IPS-15b (cell line): ENCODE measurements around the gene MFN2.
"Not testable (repeated sequence)": the region's sequence is repeated elsewhere in the genome, so short reads cannot be mapped to it uniquely, and the experiment has no call there.

Experiments
- H3K27me3 ChIP-seq: one replicate; pipeline ENCODE4 v1.6.1; 2013; ENCODE audit warnings: low read length; ENCODE audit not compliant: control insufficient read depth, insufficient read depth
- H3K36me3 ChIP-seq: one replicate; pipeline ENCODE4 v1.6.1; 2013; ENCODE audit warnings: low read length; ENCODE audit not compliant: control insufficient read depth, insufficient read depth
- H3K4me1 ChIP-seq: one replicate; pipeline ENCODE4 v1.6.1; 2013; ENCODE audit warnings: mild to moderate bottlenecking, low read length; ENCODE audit not compliant: control insufficient read depth, insufficient read depth
- H3K4me3 ChIP-seq: one replicate; pipeline ENCODE4 v1.5.1; 2013; ENCODE audit warnings: low read depth, low read length
- H3K9ac ChIP-seq: one replicate; pipeline ENCODE4 v1.6.1; 2013; ENCODE audit warnings: low read depth, mild to moderate bottlenecking, low read length
- H3K9me3 ChIP-seq: one replicate; pipeline ENCODE4 v1.6.1; 2013; ENCODE audit warnings: mild to moderate bottlenecking, low read length; ENCODE audit not compliant: control insufficient read depth, insufficient read depth

The MFN2 gene

DNA sequence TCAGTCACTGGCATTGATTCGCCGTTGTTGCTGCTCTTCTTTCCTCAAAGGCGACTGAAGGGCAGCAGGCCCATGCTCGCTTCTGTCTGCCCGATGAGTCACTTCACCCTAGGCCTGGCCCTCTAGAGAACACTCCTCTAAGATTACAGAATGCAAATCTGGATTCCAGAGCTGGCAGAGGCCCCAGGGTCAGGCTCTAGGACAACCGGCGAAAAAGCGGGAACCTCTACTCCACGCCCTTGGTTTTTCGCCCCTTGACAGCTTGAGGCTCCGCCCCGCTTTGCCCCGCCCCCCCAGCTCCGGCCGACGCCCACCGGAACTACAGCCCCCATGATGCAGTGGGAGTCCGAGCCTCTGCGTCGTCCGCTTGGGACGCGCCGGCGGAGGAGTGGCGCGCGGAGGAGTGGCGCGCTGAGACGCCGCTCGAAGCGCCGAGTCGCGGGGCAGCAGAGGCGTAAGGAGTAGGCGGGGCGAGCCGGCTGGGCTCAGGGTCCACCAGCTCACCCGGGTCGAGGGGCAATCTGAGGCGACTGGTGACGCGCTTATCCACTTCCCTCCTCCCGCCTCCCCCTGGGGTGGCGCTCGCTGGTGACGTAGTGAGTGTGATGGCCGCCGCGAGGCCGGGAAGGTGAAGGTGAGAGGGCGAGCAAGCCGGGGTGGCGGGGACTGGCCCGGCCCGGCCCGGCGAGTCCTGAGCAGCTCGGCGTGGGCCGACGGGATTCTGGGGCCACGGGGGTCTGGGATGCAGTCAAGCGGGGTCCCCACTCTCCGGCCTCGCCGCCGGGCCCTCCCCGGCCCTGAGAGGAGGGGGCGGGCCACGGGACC lies at the start of gene MFN2:
TSS of gene MFN2 (plus strand) at position 594 of the 825 bp plus-strand sequence. CDS start 8,725 bp downstream, outside the sequence.
- Histone ChIP-seq H3K4me1 (peaks cover 6% of the 10 kb centered on the region), H3K27me3 (no peaks in the 10 kb centered on the region), H3K36me3 (peaks cover 25% of the 10 kb centered on the region), H3K9me3 (no peaks in the 10 kb centered on the region), H3K9ac (peak within 1 kb of the TSS; percentile 54), H3K4me3 (peak within 1 kb of the TSS; percentile 76)

DNA sequence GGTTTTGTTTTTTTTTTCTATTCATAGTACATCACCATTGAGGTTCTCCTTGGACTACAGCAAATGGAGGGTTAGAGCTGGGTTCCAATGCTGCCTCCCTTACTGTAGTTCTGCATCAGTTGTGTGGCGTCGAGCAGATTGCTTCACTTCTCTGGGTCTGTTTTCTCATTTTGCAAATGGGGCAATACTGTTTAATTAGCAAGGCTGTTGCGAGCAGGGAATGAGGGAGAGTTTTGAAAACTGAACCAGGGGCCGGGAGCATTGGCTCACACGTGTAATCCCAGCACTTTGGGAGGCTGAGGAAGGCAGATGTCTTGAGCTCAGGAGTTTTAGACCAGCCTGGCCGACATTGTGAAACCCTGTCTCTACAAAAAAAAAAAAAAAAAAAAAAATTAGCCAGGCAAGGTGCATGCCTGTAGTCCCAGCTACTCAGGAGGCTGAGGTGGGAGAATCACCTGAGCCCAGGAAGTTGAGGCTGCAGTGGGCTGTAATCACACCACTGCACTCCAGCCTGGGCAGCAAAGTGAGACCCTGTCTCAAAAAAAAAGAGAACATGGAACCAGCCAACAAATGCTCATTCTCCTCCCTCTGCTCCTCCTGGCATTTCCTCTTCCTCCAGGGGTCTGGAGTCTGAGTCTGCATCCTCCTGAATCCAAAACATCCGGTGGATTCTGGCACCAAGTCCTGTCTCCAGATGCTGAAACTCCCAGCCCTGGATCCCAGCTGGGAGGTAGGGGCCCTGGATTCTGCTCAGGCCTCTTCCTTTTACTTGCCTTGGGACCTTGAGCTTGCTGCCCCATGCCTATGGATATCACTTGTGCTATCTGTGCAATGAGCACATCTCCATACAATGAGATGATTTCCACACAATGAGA lies 49.4 kb upstream of the MFN2 start:
- no peaks in the 10 kb centered on the region for H3K9me3 ChIP-seq
- no peak overlapping the region for H3K9ac ChIP-seq
- no peaks in the 10 kb centered on the region for H3K4me1 ChIP-seq
- H3K27me3 ChIP-seq: no peaks in the 10 kb centered on the region
- H3K4me3 ChIP-seq: no peak overlapping the region
- no peaks in the 10 kb centered on the region for H3K36me3 ChIP-seq

DNA sequence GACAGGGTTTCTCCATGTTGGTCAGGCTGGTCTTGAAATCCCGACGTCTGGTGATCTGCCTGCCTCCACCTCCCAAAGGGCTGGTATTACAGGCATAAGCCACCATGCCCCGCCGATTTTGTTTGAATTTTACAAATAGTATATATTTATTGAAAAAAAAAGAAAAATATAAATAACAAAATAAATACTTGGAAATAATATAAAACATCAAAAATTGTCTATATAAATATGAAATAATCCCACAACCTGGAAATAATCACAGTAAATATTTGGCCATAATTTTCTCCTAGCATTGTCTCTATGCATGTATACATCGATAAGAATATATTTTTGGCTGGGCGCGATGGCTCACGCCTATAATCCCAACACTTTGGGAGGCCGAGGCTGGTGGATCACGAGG lies 48.4 kb upstream of the MFN2 start:
- H3K27me3 ChIP-seq: no peaks in the 10 kb centered on the region
- no peak overlapping the region for H3K4me3 ChIP-seq
- H3K9me3 ChIP-seq: no peaks in the 10 kb centered on the region
- H3K4me1 ChIP-seq: no peaks in the 10 kb centered on the region
- no peaks in the 10 kb centered on the region for H3K36me3 ChIP-seq
- H3K9ac ChIP-seq: no peak overlapping the region

DNA sequence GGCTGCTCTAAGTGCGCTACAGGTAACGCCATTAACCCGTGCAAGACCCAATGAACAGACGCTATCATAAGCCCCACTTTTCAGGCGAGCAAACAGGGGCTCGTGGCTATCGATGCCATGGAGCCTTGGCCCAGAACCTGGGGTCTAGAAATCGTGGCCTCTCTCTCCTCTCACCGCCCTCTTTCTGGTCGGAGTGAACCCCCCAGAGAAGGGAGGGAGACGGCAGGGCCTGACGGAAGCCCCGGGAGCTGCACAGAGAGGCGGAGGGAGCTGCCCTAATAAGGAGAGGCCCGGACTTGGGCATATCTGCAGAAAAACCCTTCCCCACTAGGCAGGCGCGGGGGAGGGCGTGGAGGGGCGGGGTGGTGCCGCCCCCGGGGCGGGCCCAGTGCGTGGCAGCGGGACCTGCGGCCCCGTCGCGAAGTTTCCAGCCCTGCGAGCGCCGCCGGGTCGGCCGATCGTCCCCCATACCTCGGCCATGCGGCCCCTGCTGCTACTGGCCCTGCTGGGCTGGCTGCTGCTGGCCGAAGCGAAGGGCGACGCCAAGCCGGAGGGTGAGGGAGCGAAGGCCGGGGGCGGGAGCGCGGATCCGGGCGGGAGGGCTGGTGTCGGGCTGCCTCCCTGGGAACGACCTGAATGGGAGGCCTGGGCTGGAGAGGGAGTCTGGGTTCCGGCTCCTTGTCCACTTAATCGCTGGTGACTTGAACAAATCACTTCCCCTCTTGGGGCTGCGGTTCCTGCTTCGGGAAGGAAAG lies 45.8 kb upstream of the MFN2 start, which contains the start of gene PLOD1:
TSS of gene PLOD1 (plus strand) at position 416 of the 755 bp plus-strand sequence. CDS start at position 479, 63 bp downstream.
- peak within 1 kb of the TSS; percentile 64 for H3K4me3 ChIP-seq
- no peaks in the 10 kb centered on the region for H3K27me3 ChIP-seq
- H3K4me1 ChIP-seq: no peaks in the 10 kb centered on the region

DNA sequence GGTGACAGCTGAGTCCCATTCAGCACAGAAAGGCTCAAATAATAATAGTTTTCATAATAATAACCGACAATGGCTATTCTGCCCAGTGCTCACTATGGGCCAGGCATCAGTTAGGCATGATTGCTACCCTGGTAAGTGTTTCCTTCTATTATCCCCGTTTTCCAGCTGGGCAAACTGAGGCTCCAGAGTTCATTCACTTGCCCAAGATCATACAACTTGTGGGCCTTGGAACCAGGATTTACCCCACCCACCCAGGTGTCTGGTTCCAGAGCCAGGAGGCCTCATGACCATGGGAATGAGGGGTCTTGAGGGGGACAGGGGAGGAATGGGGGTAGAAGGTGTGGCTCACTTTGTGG lies 45.2 kb upstream of the MFN2 start:
- peak overlapping the region; percentile 64 for H3K4me3 ChIP-seq
- no peaks in the 10 kb centered on the region for H3K36me3 ChIP-seq
- H3K4me1 ChIP-seq: no peaks in the 10 kb centered on the region
- peak overlapping the region; percentile 84 for H3K9ac ChIP-seq
- no peaks in the 10 kb centered on the region for H3K27me3 ChIP-seq
- no peaks in the 10 kb centered on the region for H3K9me3 ChIP-seq

More for the DNA sequence above, 45.8 kb upstream of the MFN2 start, which contains the start of gene PLOD1:
- Histone ChIP-seq H3K9ac (peak within 1 kb of the TSS; percentile 84), H3K36me3 (no peaks in the 10 kb centered on the region), H3K9me3 (no peaks in the 10 kb centered on the region)

DNA sequence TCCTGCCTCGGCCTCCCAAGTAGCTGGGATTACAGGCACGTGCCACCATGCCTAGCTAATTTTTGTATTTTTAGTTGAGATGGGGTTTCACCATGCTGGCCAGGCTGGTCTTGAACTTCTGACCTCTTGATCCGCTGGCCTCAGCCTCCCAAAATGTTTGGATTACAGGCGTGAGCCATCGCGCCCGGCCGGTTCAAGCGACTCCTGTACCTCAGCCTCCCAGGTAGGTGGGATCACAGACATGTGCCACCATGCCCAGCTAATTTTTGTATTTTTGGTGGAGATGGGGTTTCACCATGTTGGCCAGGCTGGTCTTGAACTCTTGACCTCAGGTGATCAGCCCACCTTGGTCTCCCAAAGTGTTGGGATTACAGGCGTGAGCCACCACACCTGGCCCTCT lies 44.5 kb upstream of the MFN2 start:
- H3K4me1 ChIP-seq, H3K4me3 ChIP-seq, H3K36me3 ChIP-seq, H3K9me3 ChIP-seq, H3K27me3 ChIP-seq, H3K9ac ChIP-seq: not testable (repeated sequence)

DNA sequence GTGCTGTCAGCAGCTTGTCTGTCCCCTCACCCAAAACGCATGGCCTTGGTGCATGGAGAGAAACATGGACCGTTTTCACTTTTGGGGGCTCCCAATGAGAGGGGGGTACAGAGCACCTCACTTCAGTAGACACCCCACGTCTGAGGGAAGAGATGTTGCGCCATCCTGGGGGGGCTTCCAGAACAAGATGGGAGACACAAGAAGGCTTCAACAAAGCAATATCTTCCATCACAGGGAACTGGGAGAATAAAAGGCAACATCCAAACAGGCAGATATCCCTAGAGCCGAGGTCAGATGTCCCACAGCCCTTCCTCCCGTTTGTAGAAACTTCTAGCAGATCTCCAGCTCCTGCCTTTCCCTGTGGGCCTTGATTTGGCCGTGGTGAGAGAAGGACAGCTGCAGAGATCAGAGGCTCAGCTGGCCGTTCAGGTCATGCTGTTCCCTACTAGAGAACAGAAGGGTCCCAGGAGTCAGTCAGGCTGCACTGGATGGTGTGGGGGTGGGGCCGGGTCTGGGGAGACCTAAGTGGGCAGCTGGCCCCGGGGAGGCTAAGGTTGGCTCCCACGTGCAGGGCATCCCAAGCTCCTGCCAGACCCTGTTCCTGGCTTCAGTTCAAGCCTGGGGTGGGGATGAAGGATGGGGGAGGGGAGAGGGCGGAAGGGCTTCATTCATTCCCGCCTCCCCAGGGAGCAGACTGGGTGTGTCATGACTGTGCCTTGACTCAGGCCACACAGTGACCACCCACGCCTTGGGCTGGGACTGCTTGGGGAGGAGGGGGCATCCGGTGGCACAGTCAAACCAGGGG lies 41.3 kb upstream of the MFN2 start:
- Histone ChIP-seq H3K4me3 (no peak overlapping the region), H3K27me3 (no peaks in the 10 kb centered on the region), H3K9ac (no peak overlapping the region), H3K36me3 (no peaks in the 10 kb centered on the region), H3K4me1 (no peaks in the 10 kb centered on the region), H3K9me3 (no peaks in the 10 kb centered on the region)

DNA sequence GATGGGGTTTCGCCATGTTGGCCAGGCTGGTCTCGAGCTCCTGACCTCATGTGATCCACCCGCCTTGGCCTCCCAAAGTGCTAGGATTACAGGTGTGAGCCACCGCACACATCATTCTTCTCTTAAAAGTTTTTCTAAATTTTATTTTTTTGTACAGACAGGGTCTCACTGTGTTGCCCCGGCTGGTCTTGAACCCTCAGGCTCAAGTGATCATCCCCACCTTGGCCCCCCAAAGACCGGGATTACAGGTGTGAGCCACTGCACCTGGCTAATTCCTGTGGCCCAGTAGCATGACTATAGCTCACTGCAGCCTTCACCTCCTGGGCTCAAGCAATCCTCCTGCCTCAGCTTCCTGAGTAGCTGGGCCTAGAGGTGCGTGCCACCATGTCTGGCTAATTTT lies 40.5 kb upstream of the MFN2 start:
- not testable (repeated sequence) for H3K9me3 ChIP-seq, H3K27me3 ChIP-seq, H3K4me1 ChIP-seq, H3K36me3 ChIP-seq, H3K9ac ChIP-seq, H3K4me3 ChIP-seq

DNA sequence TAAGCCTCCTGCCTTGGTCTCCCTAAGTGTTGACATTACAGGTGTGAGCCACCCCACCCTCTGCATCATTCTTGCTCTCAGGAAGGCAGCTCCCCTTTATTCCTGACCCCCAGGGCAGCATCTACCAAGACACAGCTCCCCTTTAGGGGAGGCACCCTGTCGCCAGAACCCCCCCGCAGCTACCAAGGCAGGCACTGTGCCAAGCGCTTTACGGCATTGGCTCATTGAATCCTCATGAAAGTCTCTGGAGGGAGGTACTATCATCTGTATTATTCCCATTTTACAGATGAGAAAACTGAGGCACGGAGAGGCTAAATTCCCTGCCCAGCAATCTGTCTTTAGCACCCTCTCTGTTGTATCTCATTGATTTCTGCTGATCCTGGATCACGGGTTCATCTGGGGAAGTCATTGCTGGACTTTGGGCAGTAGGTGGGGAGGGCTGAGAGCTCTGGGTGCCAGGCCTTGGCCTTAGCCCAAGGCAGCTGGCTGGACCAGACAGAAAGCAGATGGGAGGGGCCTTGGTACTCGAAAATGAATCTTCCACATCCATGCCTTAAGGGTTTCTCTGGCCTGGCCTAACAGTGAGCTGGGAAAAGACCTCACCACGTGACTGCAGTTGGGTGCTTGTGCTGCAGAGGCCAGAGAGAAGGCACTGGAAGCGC lies 39.9 kb upstream of the MFN2 start:
- peaks cover 2% of the 10 kb centered on the region for H3K36me3 ChIP-seq
- no peaks in the 10 kb centered on the region for H3K9me3 ChIP-seq
- no peaks in the 10 kb centered on the region for H3K27me3 ChIP-seq
- no peaks in the 10 kb centered on the region for H3K4me1 ChIP-seq
- H3K9ac ChIP-seq: no peak overlapping the region
- H3K4me3 ChIP-seq: no peak overlapping the region

DNA sequence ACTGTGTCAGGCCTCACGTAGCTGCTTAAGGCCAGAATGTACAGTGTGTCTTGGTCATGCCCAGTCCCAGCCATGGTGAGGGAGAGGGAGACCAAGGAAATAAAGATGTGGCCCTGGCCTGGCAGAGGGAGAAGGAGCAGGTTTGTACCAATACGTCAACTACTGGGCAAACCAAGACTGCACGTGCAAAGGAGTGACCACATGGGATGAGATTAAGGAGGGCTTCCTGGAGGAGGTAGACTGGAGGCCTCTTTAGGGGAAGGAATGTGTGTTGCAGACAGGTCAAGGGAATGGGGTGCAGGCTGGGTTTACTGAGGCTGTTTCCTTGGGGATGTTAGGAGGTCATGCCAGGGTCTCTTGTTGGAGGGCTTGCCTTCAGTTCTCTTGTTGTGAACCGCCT lies 38.0 kb upstream of the MFN2 start:
- Histone ChIP-seq H3K27me3 (no peaks in the 10 kb centered on the region), H3K4me3 (no peak overlapping the region), H3K4me1 (no peaks in the 10 kb centered on the region), H3K36me3 (peaks cover 2% of the 10 kb centered on the region), H3K9me3 (no peaks in the 10 kb centered on the region), H3K9ac (no peak overlapping the region)
